ENCODE measurements around the gene KBTBD12. TPM values are rescaled to one million over a fixed set of nuclear protein-coding genes. Genes with fewer than 3 reads are reported as not detected.

KBTBD12 gene
- total and polyA plus RNA-seq, 7 experiments from 2014 or later: not detected

- Mint-ChIP-seq H3K9me3 (peaks cover 0 to 40% (median 17%) of the 10 kb centered on the region in 11 donors), H3K4me1 (no peaks in the 10 kb centered on the region), H3K4me3 (no peak overlapping the region), H3K27me3 (peaks cover 21 to 54% (median 36%) of the 10 kb centered on the region in 5 donors), H3K36me3 (peaks cover 0 to 4% (median 0%) of the 10 kb centered on the region in 5 donors), H3K27ac (no peak overlapping the region)
- ChIA-PET CTCF (no interaction called here), POLR2A (no interaction called here)
- Histone ChIP-seq H3K4me1 (ENCODE audit: control insufficient read depth in 2 of 2, insufficient read depth in 2 of 2, low read length in 2 of 2) (no peaks in the 10 kb centered on the region), H3K9me3 (ENCODE audit: control insufficient read depth in 2 of 3, low read length in 3 of 3) (peaks cover 0 to 10% (median 0%) of the 10 kb centered on the region in 3 experiments), H3K27me3 (ENCODE audit: control insufficient read depth in 2 of 2, insufficient read depth in 2 of 2, low read length in 2 of 2) (no peaks in the 10 kb centered on the region), H3K4me3 (ENCODE audit: low read length) (no peak overlapping the region), H3K27ac (ENCODE audit: low read depth, low read length) (no peak overlapping the region), H3K36me3 (ENCODE audit: control insufficient read depth in 2 of 3, insufficient read depth in 3 of 3, low read length in 3 of 3) (no peaks in the 10 kb centered on the region)
- DNase-seq (no peak), ATAC-seq (no peak)
- intact Hi-C loops (cut with micrococcal nuclease): no loop called here
Observed at GRCh38 chr3:127942613-127943012, 27.6 kb downstream of the KBTBD12 start.

- CTCF ChIA-PET: no interaction called here
- Histone ChIP-seq H3K27me3 (ENCODE audit: control insufficient read depth in 2 of 2, insufficient read depth in 2 of 2, low read length in 2 of 2) (peaks cover 0 to 3% of the 10 kb centered on the region in 2 donors), H3K4me1 (ENCODE audit: control insufficient read depth in 2 of 2, insufficient read depth in 2 of 2, low read length in 2 of 2) (no peaks in the 10 kb centered on the region)
Observed at GRCh38 chr3:127948211-127948610, 33.2 kb downstream of the KBTBD12 start.

GRCh38 chr3:127949446-127950055 lies 34.5 kb downstream of the KBTBD12 start:
- Histone ChIP-seq H3K27ac (ENCODE audit: low read depth, low read length) (no peak overlapping the region), H3K4me3 (ENCODE audit: low read length) (no peak overlapping the region), H3K4me1 (ENCODE audit: control insufficient read depth in 2 of 2, insufficient read depth in 2 of 2, low read length in 2 of 2) (no peaks in the 10 kb centered on the region), H3K36me3 (ENCODE audit: control insufficient read depth in 2 of 3, insufficient read depth in 3 of 3, low read length in 3 of 3) (no peaks in the 10 kb centered on the region), H3K27me3 (ENCODE audit: control insufficient read depth in 2 of 2, insufficient read depth in 2 of 2, low read length in 2 of 2) (peaks cover 0 to 3% of the 10 kb centered on the region in 2 donors), H3K9me3 (ENCODE audit: control insufficient read depth in 2 of 3, low read length in 3 of 3) (no peaks in the 10 kb centered on the region)
- Mint-ChIP-seq H3K27ac (no peak overlapping the region), H3K9me3 (peaks cover 0 to 13% (median 0%) of the 10 kb centered on the region in 11 donors), H3K36me3 (no peaks in the 10 kb centered on the region), H3K4me1 (no peaks in the 10 kb centered on the region), H3K4me3 (no peak overlapping the region), H3K27me3 (peaks cover 25 to 63% (median 47%) of the 10 kb centered on the region in 5 donors)
- no peak for DNase-seq
- intact Hi-C loops (cut with micrococcal nuclease): no loop called here
- ChIA-PET CTCF (no interaction called here), POLR2A (no interaction called here)
- no peak for ATAC-seq

More at GRCh38 chr3:127948211-127948610, 33.2 kb downstream of the KBTBD12 start:
- H3K4me1 Mint-ChIP-seq: no peaks in the 10 kb centered on the region
- H3K27me3 Mint-ChIP-seq: peaks cover 21 to 62% (median 42%) of the 10 kb centered on the region in 5 donors
- H3K4me3 Mint-ChIP-seq: no peak overlapping the region
- no peak for ATAC-seq
- H3K9me3 Mint-ChIP-seq: peaks cover 0 to 15% (median 2%) of the 10 kb centered on the region in 11 donors
- H3K9me3 ChIP-seq (ENCODE audit: control insufficient read depth in 2 of 3, low read length in 3 of 3): no peaks in the 10 kb centered on the region
- POLR2A ChIA-PET: no interaction called here
- no peak for DNase-seq
- intact Hi-C loops (cut with micrococcal nuclease): no loop called here
- H3K36me3 ChIP-seq (ENCODE audit: control insufficient read depth in 2 of 3, insufficient read depth in 3 of 3, low read length in 3 of 3): no peaks in the 10 kb centered on the region
- no peak overlapping the region for H3K27ac ChIP-seq (ENCODE audit: low read depth, low read length)
- H3K27ac Mint-ChIP-seq: no peak overlapping the region
- no peak overlapping the region for H3K4me3 ChIP-seq (ENCODE audit: low read length)
- H3K36me3 Mint-ChIP-seq: no peaks in the 10 kb centered on the region

- no peak for ATAC-seq
- intact Hi-C loops (cut with micrococcal nuclease): no loop called here
- no peak overlapping the region for H3K4me3 Mint-ChIP-seq
- H3K4me3 ChIP-seq (ENCODE audit: low read length): no peak overlapping the region
- H3K27ac Mint-ChIP-seq: no peak overlapping the region
- H3K4me1 ChIP-seq (ENCODE audit: control insufficient read depth in 2 of 2, insufficient read depth in 2 of 2, low read length in 2 of 2): no peaks in the 10 kb centered on the region
- DNase-seq: no peak
- CTCF ChIA-PET: no interaction called here
- POLR2A ChIA-PET: no interaction called here
- no peak overlapping the region for H3K27ac ChIP-seq (ENCODE audit: low read depth, low read length)
- H3K36me3 ChIP-seq (ENCODE audit: control insufficient read depth in 2 of 3, insufficient read depth in 3 of 3, low read length in 3 of 3): no peaks in the 10 kb centered on the region
- H3K4me1 Mint-ChIP-seq: no peaks in the 10 kb centered on the region
- no peaks in the 10 kb centered on the region for H3K9me3 ChIP-seq (ENCODE audit: control insufficient read depth in 2 of 3, low read length in 3 of 3)
- H3K27me3 Mint-ChIP-seq: peaks cover 31 to 64% (median 46%) of the 10 kb centered on the region in 5 donors
- no peaks in the 10 kb centered on the region for H3K36me3 Mint-ChIP-seq
- H3K9me3 Mint-ChIP-seq: peaks cover 0 to 2% (median 0%) of the 10 kb centered on the region in 11 donors
- H3K27me3 ChIP-seq (ENCODE audit: control insufficient read depth in 2 of 2, insufficient read depth in 2 of 2, low read length in 2 of 2): peaks cover 0 to 3% of the 10 kb centered on the region in 2 donors
Observed at GRCh38 chr3:127951276-127951675, 36.2 kb downstream of the KBTBD12 start.

GRCh38 chr3:127953091-127954035 lies 38.3 kb downstream of the KBTBD12 start:
- peaks cover 18 to 55% (median 33%) of the 10 kb centered on the region in 5 donors for H3K27me3 Mint-ChIP-seq
- Histone ChIP-seq H3K27ac (ENCODE audit: low read depth, low read length) (no peak overlapping the region), H3K4me1 (ENCODE audit: control insufficient read depth in 2 of 2, insufficient read depth in 2 of 2, low read length in 2 of 2) (no peaks in the 10 kb centered on the region), H3K9me3 (ENCODE audit: control insufficient read depth in 2 of 3, low read length in 3 of 3) (no peaks in the 10 kb centered on the region), H3K27me3 (ENCODE audit: control insufficient read depth in 2 of 2, insufficient read depth in 2 of 2, low read length in 2 of 2) (no peaks in the 10 kb centered on the region), H3K4me3 (ENCODE audit: low read length) (no peak overlapping the region), H3K36me3 (ENCODE audit: control insufficient read depth in 2 of 3, insufficient read depth in 3 of 3, low read length in 3 of 3) (no peaks in the 10 kb centered on the region)
- no peaks in the 10 kb centered on the region for H3K4me1 Mint-ChIP-seq
- no peaks in the 10 kb centered on the region for H3K9me3 Mint-ChIP-seq
- CTCF ChIA-PET: no interaction called here
- intact Hi-C loops (cut with micrococcal nuclease): no loop called here
- POLR2A ChIA-PET: interaction anchor here (0.7 kb wide), 1 partner anchor 9 kb away, joined by 3 read pairs; no protein-coding TSS in a partner anchor
- no peak overlapping the region for H3K27ac Mint-ChIP-seq
- no peaks in the 10 kb centered on the region for H3K36me3 Mint-ChIP-seq
- no peak overlapping the region for H3K4me3 Mint-ChIP-seq
- DNase-seq (no peak), ATAC-seq (no peak)

- DNase-seq (no peak), ATAC-seq (no peak)
- Mint-ChIP-seq H3K9me3 (no peaks in the 10 kb centered on the region), H3K27me3 (peaks cover 16 to 52% (median 27%) of the 10 kb centered on the region in 5 donors), H3K27ac (no peak overlapping the region), H3K4me3 (no peak overlapping the region), H3K4me1 (no peaks in the 10 kb centered on the region), H3K36me3 (no peaks in the 10 kb centered on the region)
- intact Hi-C loops (cut with micrococcal nuclease): no loop called here
- no peaks in the 10 kb centered on the region for H3K4me1 ChIP-seq (ENCODE audit: control insufficient read depth in 2 of 2, insufficient read depth in 2 of 2, low read length in 2 of 2)
- CTCF ChIA-PET: no interaction called here
- H3K27me3 ChIP-seq (ENCODE audit: control insufficient read depth in 2 of 2, insufficient read depth in 2 of 2, low read length in 2 of 2): no peaks in the 10 kb centered on the region
- H3K9me3 ChIP-seq (ENCODE audit: control insufficient read depth in 2 of 3, low read length in 3 of 3): no peaks in the 10 kb centered on the region
- no peaks in the 10 kb centered on the region for H3K36me3 ChIP-seq (ENCODE audit: control insufficient read depth in 2 of 3, insufficient read depth in 3 of 3, low read length in 3 of 3)
- no peak overlapping the region for H3K4me3 ChIP-seq (ENCODE audit: low read length)
- H3K27ac ChIP-seq (ENCODE audit: low read depth, low read length): no peak overlapping the region
- POLR2A ChIA-PET: no interaction called here
Observed at GRCh38 chr3:127954640-127955039, 39.6 kb downstream of the KBTBD12 start.
